ENCODE data around the gene TMEM108. TPM values are rescaled to one million over a fixed set of nuclear protein-coding genes. Genes with fewer than 3 reads are reported as not detected.

Gene TMEM108
- total RNA-seq, 1 donor from 2014 or later, result 2.4 TPM

DNA sequence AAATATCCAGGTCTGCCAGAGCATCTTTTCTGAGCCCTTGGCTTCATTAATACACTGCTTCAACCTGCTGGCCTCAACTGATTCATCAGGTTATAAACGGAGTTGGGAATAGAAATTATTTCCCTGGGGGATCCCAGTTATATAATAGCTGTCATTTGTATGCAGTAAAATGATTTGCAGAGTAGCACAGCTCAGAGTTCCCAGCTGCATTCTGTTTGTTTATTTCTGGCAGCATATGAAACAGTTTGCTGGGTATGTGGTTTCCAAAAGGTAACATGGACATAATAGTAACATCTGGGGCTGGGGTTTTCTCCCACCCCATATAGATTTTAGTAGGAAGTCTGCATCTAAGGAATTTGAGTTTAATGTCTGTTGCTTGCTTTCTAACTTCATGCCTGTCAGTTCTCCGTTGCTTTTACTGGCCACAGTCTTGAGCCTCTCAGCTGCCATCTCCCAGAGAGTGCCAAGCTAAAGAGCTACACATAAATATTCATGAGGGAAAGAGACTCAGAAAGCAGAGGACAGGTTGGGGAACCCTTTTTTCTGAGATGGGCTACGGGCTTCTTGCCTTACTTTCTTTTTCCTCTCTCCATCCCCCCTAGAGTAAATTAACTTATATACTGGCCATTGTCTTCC is 124.6 kb downstream of the TMEM108 start:
- H3K27me3 ChIP-seq (ENCODE audit: low read depth), result peaks cover 12% of the 10 kb centered on the region
- no peaks in the 10 kb centered on the region for H3K36me3 ChIP-seq
- H3K27ac ChIP-seq (replicated peaks), result no peak overlapping the region
- TF ChIP-seq, protein P1, sequence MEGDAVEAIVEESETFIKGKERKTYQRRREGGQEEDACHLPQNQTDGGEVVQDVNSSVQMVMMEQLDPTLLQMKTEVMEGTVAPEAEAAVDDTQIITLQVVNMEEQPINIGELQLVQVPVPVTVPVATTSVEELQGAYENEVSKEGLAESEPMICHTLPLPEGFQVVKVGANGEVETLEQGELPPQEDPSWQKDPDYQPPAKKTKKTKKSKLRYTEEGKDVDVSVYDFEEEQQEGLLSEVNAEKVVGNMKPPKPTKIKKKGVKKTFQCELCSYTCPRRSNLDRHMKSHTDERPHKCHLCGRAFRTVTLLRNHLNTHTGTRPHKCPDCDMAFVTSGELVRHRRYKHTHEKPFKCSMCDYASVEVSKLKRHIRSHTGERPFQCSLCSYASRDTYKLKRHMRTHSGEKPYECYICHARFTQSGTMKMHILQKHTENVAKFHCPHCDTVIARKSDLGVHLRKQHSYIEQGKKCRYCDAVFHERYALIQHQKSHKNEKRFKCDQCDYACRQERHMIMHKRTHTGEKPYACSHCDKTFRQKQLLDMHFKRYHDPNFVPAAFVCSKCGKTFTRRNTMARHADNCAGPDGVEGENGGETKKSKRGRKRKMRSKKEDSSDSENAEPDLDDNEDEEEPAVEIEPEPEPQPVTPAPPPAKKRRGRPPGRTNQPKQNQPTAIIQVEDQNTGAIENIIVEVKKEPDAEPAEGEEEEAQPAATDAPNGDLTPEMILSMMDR (IDR thresholded peaks at IDR 0.05; ENCODE audit: borderline replicate concordance), result no peak
- intact Hi-C loops (cut with micrococcal nuclease), result no loop called here
- no peak overlapping the region for H3K4me3 ChIP-seq
- DNase-seq, result no peak
- H3K4me1 ChIP-seq, result no peaks in the 10 kb centered on the region
- H3K9me3 ChIP-seq (replicated peaks), result no peaks in the 10 kb centered on the region

- Histone ChIP-seq H3K27ac (replicated peaks) (no peak overlapping the region), H3K36me3 (no peaks in the 10 kb centered on the region), H3K4me3 (no peak overlapping the region), H3K27me3 (ENCODE audit: low read depth) (peaks cover 12% of the 10 kb centered on the region), H3K4me1 (no peaks in the 10 kb centered on the region), H3K9me3 (replicated peaks) (no peaks in the 10 kb centered on the region)
- no peak for DNase-seq
- TF ChIP-seq, protein P1 (IDR thresholded peaks at IDR 0.05; ENCODE audit: borderline replicate concordance), result no peak
- intact Hi-C loops (cut with micrococcal nuclease), result no loop called here
These were observed 129.3 kb downstream of the TMEM108 start for GRCh38 chr3:133167340-133168024.

DNA sequence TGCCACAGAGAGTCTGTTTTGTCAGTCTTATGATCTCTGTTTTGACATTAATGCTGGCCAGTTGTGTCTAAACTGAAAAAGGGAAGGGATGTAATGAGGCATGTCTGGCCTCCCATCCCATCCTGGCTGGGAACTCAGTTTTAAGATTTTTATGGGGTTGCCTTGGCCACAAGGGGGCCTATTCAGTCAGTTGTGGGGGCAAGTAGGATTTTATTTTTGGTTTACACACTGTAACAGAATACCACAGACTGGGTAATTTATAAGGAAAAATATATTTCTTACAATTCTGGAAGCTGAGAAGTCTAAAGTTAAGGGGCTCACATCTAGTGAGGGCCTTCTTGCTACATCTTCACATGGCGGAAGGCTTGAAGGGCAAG is 129.8 kb downstream of the TMEM108 start:
- Histone ChIP-seq H3K27ac (replicated peaks) (no peak overlapping the region), H3K4me1 (no peaks in the 10 kb centered on the region), H3K4me3 (no peak overlapping the region), H3K27me3 (ENCODE audit: low read depth) (peaks cover 10% of the 10 kb centered on the region), H3K36me3 (no peaks in the 10 kb centered on the region), H3K9me3 (replicated peaks) (no peaks in the 10 kb centered on the region)
- no peak for DNase-seq
- TF ChIP-seq, protein P1 (IDR thresholded peaks at IDR 0.05; ENCODE audit: borderline replicate concordance), result no peak
- intact Hi-C loops (cut with micrococcal nuclease), result no loop called here

GRCh38 chr3:133169331-133170068 is 131.3 kb downstream of the TMEM108 start:
- Histone ChIP-seq H3K36me3 (no peaks in the 10 kb centered on the region), H3K27ac (replicated peaks) (no peak overlapping the region), H3K4me1 (no peaks in the 10 kb centered on the region), H3K9me3 (replicated peaks) (peaks cover 6% of the 10 kb centered on the region), H3K4me3 (no peak overlapping the region), H3K27me3 (ENCODE audit: low read depth) (peaks cover 2% of the 10 kb centered on the region)
- DNase-seq, result no peak
- TF ChIP-seq, protein P1 (IDR thresholded peaks at IDR 0.05; ENCODE audit: borderline replicate concordance), result no peak
- intact Hi-C loops (cut with micrococcal nuclease), result no loop called here

DNA sequence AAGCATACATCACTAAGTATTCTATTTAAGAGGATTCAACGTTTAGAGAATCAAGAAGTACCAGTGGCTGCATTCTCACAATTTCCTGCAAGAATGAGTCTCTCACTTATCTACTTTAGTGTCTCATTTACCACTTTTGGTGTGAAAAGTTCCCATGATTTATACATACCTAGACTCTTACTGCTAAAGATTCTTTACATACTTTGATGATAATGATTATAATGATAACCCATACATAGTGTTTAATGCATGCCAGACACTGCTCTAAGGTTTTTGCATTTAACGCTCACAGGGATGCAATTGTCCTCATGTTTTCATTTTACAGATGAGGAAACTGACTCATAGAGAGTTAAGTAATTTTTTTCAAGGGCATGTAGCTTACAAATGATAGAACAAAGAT is 133.6 kb downstream of the TMEM108 start:
- TF ChIP-seq, protein P1 (IDR thresholded peaks at IDR 0.05; ENCODE audit: borderline replicate concordance), result no peak
- Histone ChIP-seq H3K36me3 (no peaks in the 10 kb centered on the region), H3K27me3 (ENCODE audit: low read depth) (no peaks in the 10 kb centered on the region), H3K9me3 (replicated peaks) (peaks cover 12% of the 10 kb centered on the region), H3K27ac (replicated peaks) (no peak overlapping the region), H3K4me1 (no peaks in the 10 kb centered on the region), H3K4me3 (no peak overlapping the region)
- no peak for DNase-seq
- intact Hi-C loops (cut with micrococcal nuclease), result no loop called here

Measured in left ventricle myocardium inferior (tissue), 1 donor.